ENCODE data around the gene SERPINH1. TPM values are rescaled to one million over a fixed set of nuclear protein-coding genes. Genes with fewer than 3 reads are reported as not detected.

The SERPINH1 gene
- total and polyA plus RNA-seq, 2 of the 13 experiments (the other 11 are each of a cell fraction or from before 2014, with no cell fraction given) = 83.6 to 83.8 TPM

DNA sequence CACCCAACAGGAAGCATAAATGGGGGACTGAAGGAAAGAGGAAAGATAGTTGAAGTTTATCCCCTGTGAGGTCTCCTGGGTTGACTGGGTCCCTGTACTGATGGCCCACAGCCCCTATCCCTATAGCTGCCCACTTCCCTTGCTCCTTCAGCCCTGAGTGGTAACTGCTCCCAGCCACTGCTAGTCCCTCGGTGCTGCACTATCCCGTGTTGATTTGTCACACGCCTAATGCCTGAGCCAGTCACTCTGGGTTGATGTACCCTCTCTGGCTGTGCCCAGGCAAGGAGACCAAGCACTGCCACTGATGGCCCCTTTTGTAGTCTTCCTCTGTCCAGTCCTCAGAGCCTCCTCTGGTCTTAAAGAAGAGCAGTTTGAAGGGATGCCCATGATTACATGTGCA lies 45.9 kb upstream of the SERPINH1 start:
- Histone ChIP-seq H3K36me3 (replicated peaks in 1 of 2; ENCODE audit: control insufficient read depth in 1 of 2, insufficient read depth in 2 of 2, low read length in 2 of 2) (peaks cover 6 to 18% of the 10 kb centered on the region in 2 experiments; a peak in 4 of 5 replicates), H3K9me3 (ENCODE audit: low read length) (no peaks in the 10 kb centered on the region), H4K20me1 (ENCODE audit: insufficient read depth, low read length) (no peaks in the 10 kb centered on the region), H3K4me1 (ENCODE audit: insufficient read depth, low read length) (peaks cover 100% of the 10 kb centered on the region), H3K9ac (ENCODE audit: insufficient read depth, low read depth, low read length) (no peak overlapping the region), H3K4me2 (ENCODE audit: low read depth, low read length) (no peak overlapping the region), H3K79me2 (ENCODE audit: insufficient read depth, low read length) (peaks cover 58% of the 10 kb centered on the region), H3K4me3 (replicated peaks in 1 of 3; ENCODE audit: insufficient read depth in 1 of 3, low read depth in 2 of 3, low read length in 3 of 3) (no peak overlapping the region), H2AFZ (ENCODE audit: low read length) (no peak overlapping the region), H3K27ac (ENCODE audit: extremely low read length, insufficient read depth, low read length) (peak overlapping the region; percentile 85), H3K27me3 (ENCODE audit: control insufficient read depth in 1 of 2, insufficient read depth in 2 of 2, low read length in 2 of 2) (no peaks in the 10 kb centered on the region)
- in situ Hi-C loops (cut with HindIII; ENCODE audit: extremely low pct_ligation_motif_present, low pct_unique_long_range_greater_than_20kb) = no loop called here
- ATAC-seq (no peak), DNase-seq (ENCODE audit: low spot score) (no peak), FAIRE-seq (no peak)
- no TSS peak for BruUV-seq (replicated peaks)
- TF ChIP-seq GATAD1 (CRISPR knock-in tag; IDR thresholded peaks at IDR 0.05) (no peak), ZNF280D (CRISPR knock-in tag; IDR thresholded peaks at IDR 0.05) (0 out of 2 replicates have a peak, but pooled peaks have one; percentile 46), ZNF337 (CRISPR knock-in tag; IDR thresholded peaks at IDR 0.05; ENCODE audit: borderline replicate concordance, low read depth) (no peak), SRSF1 (optimal IDR thresholded peaks at IDR 0.05; ENCODE audit: low read depth, low read length) (no peak), ZNF790 (CRISPR knock-in tag; IDR thresholded peaks at IDR 0.05; ENCODE audit: borderline replicate concordance) (peak; percentile 100), ZNF687 (CRISPR knock-in tag; IDR thresholded peaks at IDR 0.05) (peak; percentile 13; the same call in 1 of the 2 replicates), ZNF598 (CRISPR knock-in tag; IDR thresholded peaks at IDR 0.05; ENCODE audit: borderline replicate concordance) (no peak)
- 100% methylated on average over 3 of the region's 3 CpGs for WGBS (ENCODE audit: low lambda C conversion rate)
- CTCF ChIA-PET (ENCODE audit: low intra/inter-chr PET ratio, low total read pairs) = no interaction called here
- POLR2A ChIA-PET = interaction anchor here (1.2 to 1.3 kb wide), 2 partner anchors 9 to 10 kb away, joined by 3 read pairs; partner anchors contain the start of gene GDPD5
- intact Hi-C loops (cut with micrococcal nuclease; ENCODE audit: unreplicated experiment) = no loop called here

All from HepG2 (cell line).